GF-D8 (cell line): Measurements from ENCODE around the gene ZNF764.

Experiments
- DNase-seq: peaks from one replicate; lab custom pipeline; 2025; lab: John Stamatoyannopoulos, UW

ZNF764 gene

DNA sequence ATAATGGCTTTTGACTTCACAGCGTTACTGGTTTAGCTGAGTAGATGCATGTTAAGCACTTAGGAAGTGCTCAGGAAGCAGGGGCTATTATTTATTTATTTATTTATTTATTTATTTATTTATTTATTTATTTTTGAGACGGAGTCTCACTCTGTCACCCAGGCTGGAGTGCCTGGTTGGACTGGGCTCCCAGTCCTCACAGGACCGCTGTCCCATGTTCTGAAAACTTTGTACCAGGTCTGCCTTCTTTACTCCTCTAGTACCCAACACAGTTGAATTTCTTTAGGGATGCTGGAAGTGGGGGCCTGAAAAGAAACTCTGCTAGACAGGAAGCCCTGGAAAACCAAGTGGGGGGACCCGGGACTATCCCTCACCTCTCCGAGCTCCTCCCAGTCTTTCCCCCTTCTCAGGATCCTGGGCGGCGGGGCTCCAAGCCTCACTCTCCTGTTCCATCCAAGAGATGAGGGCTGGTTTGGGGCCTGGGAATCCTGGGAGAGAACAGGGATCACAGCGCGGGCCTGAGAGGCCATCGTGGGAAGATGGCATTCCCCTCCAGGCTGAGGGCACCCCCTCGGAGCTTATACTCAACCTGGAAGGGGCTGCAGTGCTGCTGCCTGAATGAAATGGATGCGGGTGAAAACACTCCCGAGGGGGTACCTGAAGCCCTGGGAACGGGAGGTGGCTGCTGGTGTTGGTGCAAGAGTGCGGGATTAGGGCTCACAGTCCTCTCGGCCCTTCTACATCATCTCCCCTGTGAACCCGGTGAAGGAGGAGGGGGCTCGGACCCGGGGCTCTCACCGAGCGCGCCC, 12.7 kb upstream of the ZNF764 start:
- no peak for DNase-seq

DNA sequence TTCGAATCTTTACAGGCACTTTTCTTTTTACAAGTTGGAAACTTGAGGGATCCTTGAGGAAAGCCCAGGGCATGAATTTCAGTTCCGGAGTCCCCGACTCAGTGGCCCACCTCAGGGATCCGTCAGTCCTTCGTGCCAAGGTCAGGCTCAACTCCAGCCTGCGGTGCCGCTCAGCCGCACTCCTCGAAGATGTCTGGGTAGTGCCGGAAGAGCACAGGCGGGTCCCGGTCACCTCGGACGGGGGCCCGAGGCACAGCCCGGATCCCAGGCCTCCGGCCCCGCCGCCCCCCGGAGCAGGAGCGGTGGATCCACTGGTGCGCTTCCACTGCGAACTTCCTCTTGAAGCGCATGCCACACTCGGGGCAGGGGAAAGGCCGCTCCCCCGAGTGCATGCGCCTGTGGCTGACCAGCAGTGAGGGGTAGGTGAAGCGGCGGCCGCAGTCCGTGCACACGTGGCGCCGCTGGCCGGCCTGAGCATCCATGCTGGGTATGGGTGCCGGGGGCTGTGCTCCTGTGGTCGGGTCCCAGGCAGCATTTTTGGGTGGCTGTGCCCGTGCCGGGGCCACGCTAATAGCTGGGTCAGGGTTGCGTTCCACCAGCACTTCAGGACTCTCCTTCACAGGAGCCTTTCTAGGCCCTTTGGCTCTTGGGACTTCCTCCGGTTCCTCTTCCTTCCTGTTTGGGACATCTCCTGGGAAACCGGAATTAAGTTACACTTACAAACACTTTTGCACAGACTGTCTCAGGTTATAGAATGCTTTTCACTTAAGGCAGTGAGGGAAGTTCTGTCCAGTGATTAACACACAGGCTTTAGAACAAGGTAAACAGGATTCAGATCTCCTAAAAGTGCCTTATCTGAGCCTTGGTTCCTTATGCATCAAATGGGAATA, 11.8 kb upstream of the ZNF764 start:
- no peak for DNase-seq

DNA sequence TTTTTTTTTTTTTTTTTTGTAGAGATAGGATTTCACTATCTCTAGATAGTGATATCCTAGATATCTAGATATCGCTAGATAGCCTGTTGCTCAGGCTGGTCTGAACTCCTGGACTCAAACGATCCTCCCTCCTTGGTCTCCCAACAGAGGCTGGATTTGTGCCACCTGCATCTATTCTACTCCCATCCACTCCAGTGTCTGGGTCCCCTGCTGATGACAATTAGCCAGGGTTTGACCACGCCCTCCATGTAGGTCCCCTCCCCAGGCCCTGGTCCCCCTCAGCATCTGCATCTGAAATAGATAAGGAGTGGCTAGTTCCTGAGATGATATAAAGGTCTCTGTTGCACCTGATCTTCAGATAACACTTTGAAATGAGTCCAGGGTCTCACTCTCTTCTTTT, 11.1 kb upstream of the ZNF764 start:
- no peak for DNase-seq

DNA sequence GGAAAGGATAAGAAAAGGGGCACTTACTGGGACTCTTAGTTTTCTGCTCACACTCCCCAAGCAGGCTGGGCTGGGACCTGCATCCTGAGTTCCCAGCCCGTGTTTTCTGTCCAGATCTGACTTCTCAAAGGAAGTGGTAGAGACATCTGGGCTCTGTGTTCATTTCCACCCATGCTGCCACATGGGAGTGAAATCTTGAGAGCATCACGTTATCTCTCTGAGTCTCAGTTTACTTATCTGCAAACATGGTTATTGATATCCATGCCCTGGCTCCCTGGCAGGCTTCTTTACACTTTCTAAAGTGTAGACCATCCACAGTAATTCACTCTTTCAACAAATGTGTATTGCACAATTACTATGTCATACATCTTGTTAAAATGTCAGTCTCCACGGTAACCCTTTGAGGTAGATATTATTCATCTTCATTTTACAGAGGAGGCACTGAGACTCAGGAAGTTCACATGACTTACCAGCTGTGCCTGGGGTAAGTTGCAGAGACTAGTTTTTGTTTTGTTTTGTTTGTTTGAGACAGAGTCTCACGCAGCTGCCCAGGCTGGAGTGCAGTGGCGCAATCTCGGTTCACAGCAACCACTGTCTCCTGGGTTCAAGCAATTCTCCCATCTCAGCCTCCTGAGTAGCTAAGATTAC, 9.9 kb upstream of the ZNF764 start:
- DNase-seq, result peak; percentile 28

DNA sequence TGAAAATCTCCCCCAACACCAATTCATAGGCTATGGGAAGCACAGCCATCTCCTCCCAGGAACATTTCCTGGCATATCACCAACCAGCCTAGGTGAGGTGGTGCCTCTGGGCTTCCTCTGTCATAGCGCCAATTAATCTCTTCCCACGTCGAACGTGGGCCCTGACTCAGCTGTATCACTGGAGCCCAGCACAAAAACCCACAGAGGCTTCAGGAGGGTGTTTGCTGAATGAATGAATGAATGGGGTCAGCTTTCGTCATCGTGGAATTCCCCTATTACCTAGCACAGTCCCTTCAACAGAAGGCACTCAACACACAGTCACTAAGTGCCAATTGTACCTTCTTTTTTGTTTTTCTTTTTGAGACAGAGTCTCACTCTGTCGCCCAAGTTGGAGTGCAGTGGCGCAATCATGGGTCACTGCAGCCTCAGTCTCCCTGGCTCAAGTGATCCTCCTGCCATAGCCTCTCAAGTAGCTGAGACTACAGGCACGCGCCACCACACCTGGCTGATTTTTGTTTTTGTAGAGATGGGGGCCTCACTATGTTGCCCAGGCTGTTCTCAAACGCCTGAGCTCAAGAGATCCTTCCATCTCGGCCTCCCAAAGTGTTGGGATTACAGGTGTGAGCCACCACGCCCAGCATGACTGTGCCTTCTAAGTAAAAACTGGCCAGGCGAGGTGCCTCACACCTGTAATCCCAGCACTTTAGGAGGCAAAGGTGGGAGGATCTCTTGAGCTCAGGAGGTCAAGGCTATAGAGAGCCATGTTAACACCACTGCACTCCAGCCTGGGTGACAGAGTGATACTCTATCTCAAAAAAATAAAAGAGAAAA, 9.2 kb upstream of the ZNF764 start:
- no peak for DNase-seq

DNA sequence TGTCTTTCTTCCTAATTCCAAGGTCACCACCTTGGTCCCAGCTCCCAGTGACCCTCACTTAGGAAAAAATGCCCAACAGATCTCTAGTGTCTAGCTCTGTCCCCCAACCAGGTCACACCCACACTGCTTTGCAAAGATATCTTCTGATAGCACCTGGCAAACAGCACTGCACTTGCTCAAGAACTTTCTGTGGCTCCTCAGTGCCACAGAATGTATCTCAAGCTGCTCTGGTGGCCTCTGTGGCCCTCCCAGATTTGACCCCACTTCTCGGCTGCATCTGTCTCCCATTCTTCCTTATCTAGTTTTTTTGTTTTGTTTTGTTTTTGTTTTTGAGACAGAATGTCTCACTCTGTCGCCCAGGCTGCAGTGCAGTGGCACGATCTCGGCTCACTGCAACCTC, 8.4 kb upstream of the ZNF764 start:
- DNase-seq, result no peak

DNA sequence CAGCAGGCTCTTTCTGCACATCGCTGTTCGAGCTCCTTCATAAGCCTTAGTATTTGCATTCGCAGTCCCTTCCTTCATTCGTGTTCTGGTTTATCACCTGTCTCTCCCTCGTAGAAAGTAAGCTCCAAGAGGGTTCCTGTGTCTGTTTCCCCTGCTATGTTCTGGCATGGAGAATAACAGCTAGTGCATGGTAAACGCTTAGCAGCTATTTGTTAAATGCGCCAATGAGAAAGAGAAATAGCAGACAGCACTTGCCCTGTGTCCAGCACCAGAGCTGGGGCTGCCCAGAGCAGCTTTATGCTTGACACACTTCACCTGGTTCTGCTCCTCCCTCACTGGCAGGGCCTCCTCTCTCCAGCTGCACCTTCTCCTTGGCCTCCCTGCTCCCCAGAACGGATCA, 7.8 kb upstream of the ZNF764 start:
- DNase-seq, result no peak

DNA sequence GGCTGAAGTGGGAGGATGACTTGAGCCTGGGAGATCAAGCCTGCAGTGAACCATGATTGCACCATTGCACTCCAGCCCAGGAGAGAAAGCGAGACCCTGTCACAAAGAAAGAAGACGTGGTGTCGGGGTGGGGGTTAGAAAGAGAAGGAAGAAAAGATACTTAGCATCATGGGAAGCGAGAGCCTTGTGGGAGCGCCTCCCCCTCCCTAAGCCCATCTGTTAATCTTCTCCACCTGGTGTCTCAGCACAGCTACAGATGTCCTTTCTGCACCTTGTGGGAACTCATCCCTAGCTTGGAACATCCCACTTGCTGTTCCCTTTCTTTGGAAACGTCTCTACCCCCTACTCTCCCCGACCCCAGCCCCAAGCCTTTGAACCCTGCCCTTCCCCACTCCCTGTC, 7.4 kb upstream of the ZNF764 start:
- DNase-seq, result no peak

DNA sequence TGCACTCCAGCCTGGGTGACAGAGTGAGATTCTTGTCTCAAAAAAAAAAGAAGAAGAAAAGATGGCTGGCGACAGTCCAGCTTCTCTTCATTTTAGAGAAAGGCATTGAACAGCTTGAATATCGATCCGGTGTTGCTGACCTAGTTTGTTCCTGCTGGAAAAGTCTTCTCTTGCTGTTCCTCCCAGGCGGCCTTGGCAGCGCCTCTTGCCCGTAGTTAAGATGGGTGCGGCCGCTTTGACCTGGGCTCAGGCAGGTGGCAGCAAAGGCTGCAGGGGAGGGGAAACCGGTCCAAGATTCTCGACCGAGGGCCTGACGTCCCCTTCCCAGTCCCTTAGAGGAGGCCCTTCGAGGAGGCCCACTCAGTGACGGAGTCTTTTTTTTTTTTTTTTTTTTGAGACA, 3.8 kb upstream of the ZNF764 start:
- DNase-seq, result no peak

DNA sequence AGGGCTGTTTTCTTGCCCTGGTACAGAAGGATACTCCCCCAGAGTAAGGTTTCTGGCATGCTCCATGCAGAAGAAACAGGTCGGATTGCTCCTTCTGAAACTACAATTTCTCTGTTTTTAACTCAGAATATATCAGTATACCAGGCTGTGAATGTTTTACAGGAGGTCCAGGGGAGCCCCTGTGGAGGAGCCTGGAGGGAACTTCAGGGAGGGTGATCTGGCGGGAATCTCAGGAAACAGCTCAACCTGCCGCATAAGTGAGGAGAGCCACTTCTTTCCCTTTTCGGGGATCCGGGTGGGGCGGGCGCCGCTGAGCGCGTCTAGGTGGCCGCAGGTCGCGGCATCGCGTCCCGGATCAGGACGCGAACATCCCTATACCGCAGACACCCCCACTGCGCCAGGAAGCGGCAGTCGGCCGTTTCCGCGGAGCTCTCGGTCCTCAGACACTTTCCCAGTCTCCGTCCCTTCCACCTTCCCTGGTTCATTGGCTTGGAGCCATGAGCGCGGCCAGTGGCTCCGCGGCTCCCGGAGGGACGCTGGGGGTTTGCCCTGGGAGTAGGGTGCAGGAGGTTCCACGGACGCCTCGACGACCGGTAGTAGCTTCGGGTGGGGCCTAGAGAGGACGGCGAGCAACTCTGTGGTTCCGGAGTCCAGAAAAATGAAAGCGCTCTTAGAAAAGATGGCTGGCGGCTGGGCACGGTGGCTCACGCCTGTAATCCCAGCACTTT, 3.1 kb upstream of the ZNF764 start:
- no peak for DNase-seq

DNA sequence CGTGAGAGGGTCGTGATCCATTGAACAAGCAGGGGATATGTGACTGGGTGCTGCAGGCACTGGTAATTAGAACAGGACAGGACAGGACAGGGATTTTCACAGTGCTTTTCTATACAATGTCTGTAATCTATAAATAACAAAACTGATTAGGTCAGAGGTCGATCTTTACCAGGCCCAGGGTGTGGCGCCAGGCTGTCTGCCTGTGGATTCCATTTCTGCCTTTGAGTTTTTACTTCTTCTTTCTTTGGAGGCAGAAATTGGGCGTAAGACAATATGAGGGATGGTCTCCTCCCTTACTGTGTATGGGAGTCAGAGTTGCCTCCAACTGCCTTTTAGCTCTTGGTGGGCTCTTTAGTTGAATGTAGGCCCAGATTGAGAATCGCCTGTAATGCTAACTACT, 1.5 kb upstream of the ZNF764 start:
- DNase-seq, result no peak

DNA sequence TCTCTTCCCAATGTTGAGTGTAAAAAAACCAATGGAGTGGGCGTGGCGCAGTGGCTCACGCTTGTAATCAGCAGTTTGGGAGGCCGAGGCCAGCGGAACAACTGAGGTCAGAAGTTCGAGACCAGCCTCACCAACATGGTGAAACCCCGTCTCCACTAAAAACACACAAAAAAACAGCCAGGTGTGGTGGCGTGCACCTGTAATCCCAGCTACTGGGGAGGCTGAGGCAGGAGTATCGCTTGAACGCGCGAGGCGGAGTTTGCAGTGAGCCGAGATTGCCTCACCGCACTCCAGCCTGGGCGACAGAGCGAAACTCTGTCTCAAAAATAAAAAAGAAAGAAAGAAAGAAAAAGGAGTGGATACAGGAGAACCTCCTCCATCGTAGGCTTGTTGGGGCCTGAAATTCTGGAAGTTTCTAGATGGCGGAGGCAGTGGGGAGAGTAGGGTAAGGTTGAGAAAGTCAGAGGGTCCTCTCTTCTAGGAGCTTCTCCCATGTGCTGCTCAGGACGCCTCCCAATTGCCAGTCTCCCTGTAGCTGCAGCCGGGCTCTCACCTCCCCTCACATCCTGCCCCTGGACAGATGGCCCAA, 709 bp upstream of the ZNF764 start:
- DNase-seq, result no peak

DNA sequence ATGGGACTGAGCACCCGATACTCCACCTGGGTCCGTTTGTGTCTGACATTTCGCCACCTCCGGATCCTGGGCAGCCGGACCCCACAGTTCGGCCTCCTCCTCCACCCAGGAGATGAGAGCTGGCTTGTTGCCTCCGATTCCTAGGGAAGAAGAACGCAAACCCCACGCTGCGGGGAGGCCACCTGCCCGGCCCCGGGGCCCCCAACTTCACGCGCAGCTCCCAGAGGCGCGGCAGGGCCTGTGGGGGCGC, 542 bp downstream of the ZNF764 start:
- DNase-seq, result no peak

DNA sequence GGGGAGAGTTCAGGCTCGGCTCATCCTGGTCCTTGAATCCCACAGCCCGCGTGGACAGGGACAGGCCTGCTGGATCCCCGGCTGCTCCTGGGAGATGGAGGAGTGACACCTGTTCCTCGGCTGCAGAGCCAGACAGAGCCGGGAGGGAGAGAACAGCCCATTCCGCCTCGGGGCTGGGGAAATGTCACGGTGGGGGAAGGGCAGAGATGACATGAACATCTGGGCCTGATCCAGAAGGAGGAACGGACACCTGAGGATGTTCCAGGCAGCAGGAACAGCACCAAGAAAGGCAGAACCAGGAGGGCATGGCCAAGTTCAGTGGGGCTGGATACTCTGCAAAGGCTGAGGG, 2.1 kb downstream of the ZNF764 start:
- no peak for DNase-seq

DNA sequence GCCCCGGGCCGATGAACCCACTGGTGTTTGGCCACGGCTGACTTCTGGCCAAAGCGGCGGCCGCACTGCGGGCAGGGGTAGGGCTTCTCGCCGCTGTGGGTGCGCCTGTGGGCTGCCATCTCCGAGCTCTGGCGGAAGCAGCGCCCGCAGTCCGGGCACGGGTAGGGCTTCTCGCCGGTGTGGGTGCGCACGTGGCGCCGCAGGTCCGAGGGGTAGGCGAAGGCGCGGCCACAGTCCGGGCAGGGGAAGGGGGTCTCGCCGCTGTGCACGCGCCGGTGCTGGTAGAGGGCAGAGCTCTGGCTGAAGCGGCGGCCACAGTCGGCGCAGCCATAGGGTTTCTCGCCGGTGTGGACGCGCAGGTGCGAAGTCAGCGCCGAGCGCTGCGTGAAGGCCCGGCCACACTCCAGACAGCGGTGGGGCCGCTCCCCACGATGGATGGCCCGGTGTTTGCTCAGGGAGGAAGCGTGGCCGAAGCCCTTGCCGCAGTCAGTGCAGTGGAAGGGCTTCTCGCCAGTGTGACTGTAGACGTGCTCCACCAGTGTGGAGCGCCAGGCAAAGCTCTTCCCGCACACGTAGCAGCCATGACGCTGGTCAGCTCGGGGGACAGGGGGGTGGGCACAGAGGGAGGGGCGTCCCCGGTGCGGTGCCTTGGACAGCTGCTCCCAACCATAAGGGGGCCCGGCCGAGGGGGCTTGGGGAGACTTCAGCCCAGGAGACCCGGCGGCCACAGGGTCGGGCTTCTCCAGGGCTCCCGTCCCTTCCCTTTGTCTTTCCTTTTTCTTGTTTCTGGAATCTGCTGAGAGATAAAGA, 2.7 kb downstream of the ZNF764 start:
- no peak for DNase-seq

DNA sequence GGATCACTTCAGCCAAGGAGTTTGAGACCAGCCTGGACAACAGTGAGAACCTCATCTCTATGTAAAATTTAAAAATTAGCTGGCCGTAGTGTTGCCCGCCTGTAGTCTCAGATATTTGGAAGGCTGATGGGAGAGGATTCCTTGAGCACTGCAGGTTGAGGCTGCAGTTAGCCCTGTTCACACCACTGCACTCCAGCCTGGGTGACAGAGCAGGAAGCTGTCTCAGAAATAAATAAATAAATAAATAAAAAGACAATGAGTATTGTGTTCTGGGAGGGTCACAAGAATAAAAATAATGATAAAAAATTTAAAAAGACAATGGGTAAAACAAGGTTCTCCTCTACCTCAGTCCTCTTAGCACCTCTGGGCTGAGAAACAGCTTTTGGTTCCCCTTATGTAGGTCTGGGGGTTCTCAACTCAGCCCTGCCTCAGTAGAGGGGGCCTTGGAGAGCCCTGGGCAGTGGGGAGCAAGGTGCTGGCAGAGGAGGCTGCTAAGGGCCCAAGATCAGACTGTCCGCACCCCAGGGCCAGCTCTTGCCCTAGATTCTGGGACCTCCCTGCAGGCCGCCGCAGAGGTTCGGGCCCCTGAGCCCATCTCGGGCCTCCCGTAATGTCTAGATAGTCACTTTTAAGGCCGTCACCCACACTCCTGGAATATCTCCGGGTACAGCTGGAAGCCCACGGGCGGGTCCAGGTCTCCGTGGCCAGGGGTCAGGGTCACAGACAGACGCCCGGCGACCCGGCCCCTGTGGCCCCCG, 3.4 kb downstream of the ZNF764 start:
- no peak for DNase-seq

DNA sequence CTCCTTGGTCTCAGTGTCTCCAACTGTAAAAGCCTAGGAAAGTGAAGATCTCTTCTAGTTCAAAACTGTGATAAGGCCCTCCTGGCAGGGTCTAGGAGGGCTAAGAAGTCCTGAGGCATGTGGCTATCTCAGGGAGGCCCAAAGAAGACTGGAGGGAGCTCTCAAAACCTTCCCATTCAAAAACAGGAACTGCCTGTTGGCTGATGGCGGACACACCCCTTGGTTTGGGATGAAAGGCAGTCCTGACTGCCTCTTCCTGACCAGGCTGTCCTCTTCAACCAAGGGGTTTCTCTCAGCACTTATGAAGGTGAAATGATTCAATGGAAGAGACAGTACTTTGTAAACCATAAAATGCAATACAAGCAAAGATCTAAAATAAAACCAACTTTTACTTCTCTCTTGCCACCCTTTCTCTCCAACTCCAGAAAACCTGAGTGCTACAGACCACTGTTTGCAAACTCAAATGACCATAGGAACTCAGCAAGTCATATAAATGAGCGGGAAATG, 4.7 kb downstream of the ZNF764 start:
- no peak for DNase-seq

DNA sequence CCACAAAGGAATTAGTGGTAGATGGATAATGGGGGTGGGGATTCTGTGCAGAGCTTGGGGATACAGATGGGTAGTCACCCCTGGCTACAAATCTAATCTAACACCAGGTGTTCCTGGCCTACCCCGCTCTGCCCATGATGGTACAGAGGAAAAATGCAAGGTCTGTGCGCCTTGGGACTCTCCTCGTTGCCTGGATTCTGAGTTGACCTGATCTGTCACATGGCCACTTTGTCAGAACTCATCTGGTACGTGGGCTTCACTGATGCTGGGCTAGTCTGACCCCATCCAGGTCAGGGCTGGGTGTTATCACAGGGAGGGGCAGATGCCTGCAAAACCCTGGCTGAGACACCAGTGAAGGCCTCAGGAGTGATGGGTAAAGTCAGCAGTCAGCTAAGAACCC, 5.2 kb downstream of the ZNF764 start:
- DNase-seq, result no peak

DNA sequence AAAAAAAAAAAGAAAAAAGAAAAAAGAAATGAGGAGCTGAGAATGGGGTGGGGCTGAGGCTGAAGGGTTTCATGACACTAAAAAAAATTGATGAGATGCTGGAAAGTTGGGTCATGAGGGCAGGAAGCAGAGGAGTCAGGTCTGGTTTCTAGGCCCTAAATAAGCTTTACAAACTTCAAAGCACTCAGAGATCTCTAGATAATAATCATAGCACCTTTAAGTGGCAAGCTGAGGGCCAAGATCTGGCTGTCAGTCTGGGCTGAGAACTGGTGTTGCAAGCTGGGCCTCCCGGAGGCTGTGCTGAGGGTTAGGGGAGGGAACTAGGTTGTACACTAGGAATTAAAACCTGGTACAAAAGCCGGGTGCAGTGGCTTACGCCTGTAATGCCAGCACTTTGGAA, 6.4 kb downstream of the ZNF764 start:
- DNase-seq, result no peak
